ENCODE measurements around the gene RNF2. TPM values are rescaled to one million over a fixed set of nuclear protein-coding genes. Genes with fewer than 3 reads are reported as not detected.

The RNF2 gene
- total RNA-seq, 1 donor from 2014 or later: 24.5 TPM

DNA sequence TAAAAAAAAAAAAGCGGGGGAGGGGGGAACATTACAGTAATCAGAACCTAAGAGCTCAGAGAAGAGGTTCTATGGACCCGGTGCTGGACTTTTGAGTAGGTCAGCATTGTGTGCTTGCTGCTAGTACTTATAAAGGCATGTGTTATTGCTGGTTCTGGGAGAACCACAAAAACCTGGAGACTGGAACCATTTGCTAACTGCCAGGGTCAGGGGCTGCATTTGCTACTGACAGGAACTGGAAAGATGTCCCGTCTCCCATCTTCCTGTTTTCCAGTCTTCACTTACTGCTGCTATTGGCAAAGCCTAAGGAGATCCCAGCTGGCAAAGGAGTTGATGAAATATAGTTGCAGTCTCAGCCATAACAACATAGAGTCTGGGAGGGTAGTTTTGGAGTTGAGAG, 4.3 kb downstream of the RNF2 start:
- ATAC-seq (ENCODE audit: low read depth): no peak
- H3K4me1 Mint-ChIP-seq: peaks cover 37% of the 10 kb centered on the region
- TF ChIP-seq, protein P1, sequence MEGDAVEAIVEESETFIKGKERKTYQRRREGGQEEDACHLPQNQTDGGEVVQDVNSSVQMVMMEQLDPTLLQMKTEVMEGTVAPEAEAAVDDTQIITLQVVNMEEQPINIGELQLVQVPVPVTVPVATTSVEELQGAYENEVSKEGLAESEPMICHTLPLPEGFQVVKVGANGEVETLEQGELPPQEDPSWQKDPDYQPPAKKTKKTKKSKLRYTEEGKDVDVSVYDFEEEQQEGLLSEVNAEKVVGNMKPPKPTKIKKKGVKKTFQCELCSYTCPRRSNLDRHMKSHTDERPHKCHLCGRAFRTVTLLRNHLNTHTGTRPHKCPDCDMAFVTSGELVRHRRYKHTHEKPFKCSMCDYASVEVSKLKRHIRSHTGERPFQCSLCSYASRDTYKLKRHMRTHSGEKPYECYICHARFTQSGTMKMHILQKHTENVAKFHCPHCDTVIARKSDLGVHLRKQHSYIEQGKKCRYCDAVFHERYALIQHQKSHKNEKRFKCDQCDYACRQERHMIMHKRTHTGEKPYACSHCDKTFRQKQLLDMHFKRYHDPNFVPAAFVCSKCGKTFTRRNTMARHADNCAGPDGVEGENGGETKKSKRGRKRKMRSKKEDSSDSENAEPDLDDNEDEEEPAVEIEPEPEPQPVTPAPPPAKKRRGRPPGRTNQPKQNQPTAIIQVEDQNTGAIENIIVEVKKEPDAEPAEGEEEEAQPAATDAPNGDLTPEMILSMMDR (IDR thresholded peaks at IDR 0.05): no peak
- H3K9me3 Mint-ChIP-seq: no peaks in the 10 kb centered on the region
- intact Hi-C loops (cut with micrococcal nuclease): loop anchor here (5.0 to 10.0 kb wide), 3 partner anchors 643 to 1415 kb away; partner anchors contain the start of gene ARPC5
- H3K27me3 Mint-ChIP-seq: no peaks in the 10 kb centered on the region
- DNase-seq: no peak
- CTCF ChIA-PET: no interaction called here
- POLR2A ChIA-PET: interaction anchor here (0.7 kb wide), 1 partner anchor 9 kb away, joined by 6 read pairs; no protein-coding TSS in a partner anchor
- H3K4me3 Mint-ChIP-seq: no peak overlapping the region
- H3K27ac Mint-ChIP-seq: no peak overlapping the region
- peaks cover 14% of the 10 kb centered on the region for H3K36me3 Mint-ChIP-seq (ENCODE audit: low read depth)

DNA sequence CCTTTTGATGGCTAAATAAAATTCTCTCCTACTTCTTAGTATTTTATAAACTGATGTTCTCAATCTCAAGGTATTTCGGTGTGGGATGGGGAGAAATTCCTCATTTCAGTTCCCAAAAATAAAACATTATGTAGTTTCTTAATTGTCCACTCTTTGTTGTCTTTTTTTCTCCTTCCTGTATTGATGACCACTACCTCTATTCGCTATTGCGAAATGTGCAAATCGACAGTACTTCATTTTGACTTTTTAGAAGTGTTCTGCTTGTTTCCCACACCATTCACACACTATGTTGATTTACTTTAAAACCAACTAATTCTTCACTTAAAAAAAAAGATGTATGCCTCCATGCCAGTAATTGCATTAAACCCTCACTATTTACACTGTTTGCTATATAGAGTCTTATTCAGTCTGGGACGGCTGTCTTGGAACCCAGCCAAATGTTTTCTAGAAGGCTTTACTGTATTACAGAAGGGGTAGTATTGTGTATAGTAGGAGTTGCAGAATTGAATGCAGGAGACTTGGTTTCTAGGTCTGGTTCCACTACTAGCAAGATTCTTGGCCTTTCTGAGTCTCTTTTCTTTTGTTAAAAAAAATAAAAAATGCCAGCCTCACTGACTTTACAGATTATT, 5.6 kb downstream of the RNF2 start:
- ATAC-seq (ENCODE audit: low read depth) (no peak), DNase-seq (no peak)
- Mint-ChIP-seq H3K36me3 (ENCODE audit: low read depth) (peaks cover 14% of the 10 kb centered on the region), H3K4me3 (no peak overlapping the region), H3K27me3 (no peaks in the 10 kb centered on the region), H3K27ac (no peak overlapping the region), H3K9me3 (no peaks in the 10 kb centered on the region), H3K4me1 (peaks cover 38% of the 10 kb centered on the region)
- intact Hi-C loops (cut with micrococcal nuclease): no loop called here
- POLR2A ChIA-PET: no interaction called here
- CTCF ChIA-PET: no interaction called here
- TF ChIP-seq, protein P1 (IDR thresholded peaks at IDR 0.05): no peak

DNA sequence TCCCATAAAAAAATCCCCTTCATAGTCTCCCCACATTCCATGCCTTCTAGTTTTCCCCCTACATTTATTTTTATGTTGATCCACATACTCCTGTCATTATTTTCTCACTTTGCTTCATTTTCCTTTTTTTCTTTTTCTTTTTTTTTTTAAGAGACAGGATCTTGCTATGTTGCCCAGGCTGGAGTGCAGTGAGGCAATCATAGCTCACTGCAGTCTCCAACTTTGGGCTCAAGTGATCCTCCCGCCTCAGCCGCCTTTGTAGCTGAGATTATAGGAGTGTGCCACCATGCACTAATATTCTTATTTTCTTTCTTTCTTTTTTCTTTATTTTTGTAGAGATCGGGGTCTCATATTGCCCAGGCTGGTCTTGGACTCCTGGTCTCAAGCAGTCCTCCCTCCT, 7.8 kb downstream of the RNF2 start:
- no peak overlapping the region for H3K27ac Mint-ChIP-seq
- peaks cover 29% of the 10 kb centered on the region for H3K4me1 Mint-ChIP-seq
- TF ChIP-seq, protein P1 (IDR thresholded peaks at IDR 0.05): no peak
- CTCF ChIA-PET: no interaction called here
- H3K27me3 Mint-ChIP-seq: no peaks in the 10 kb centered on the region
- H3K4me3 Mint-ChIP-seq: no peak overlapping the region
- H3K36me3 Mint-ChIP-seq (ENCODE audit: low read depth): peaks cover 14% of the 10 kb centered on the region
- POLR2A ChIA-PET: no interaction called here
- no peak for DNase-seq
- intact Hi-C loops (cut with micrococcal nuclease): no loop called here
- no peaks in the 10 kb centered on the region for H3K9me3 Mint-ChIP-seq
- no peak for ATAC-seq (ENCODE audit: low read depth)

DNA sequence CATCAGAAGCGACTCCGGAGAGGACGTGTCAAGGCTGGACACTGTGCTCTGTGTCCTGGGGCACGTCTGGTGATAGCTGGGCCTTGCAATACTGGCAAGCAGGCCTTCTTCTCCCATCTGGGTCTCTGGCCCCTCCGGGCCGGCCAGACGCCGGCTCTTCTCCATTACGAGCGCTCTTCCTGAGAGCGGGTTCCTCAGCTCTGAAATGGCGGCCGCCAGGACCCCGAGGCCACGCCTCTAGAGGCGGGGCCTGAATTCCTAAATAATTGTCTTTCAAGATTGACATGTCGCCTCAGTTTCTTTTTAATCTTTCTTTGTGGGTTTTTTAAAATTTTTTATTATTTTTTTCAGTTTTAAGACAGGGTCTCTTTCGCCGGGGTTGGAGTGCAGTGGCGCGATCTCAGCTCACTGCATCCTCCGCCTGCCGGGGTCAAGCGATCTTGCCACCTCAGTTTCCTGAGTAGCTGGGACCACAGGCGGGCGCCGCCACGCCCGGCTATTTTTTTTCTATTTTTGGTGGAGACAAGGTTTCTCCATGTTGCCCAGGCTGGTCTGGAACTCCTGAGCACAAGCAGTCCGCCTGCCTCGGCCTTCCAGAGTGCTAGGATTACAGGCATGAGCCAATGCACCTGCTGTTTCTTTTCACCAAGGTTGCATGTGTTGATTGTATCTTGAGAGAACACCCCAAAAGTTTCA, 9.2 kb downstream of the RNF2 start:
- DNase-seq (no peak), ATAC-seq (ENCODE audit: low read depth) (no peak)
- TF ChIP-seq, protein P1 (IDR thresholded peaks at IDR 0.05): no peak
- Mint-ChIP-seq H3K4me3 (no peak overlapping the region), H3K36me3 (ENCODE audit: low read depth) (peaks cover 14% of the 10 kb centered on the region), H3K4me1 (peaks cover 36% of the 10 kb centered on the region), H3K27me3 (no peaks in the 10 kb centered on the region), H3K27ac (no peak overlapping the region), H3K9me3 (no peaks in the 10 kb centered on the region)
- ChIA-PET CTCF (no interaction called here), POLR2A (no interaction called here)
- intact Hi-C loops (cut with micrococcal nuclease): no loop called here

DNA sequence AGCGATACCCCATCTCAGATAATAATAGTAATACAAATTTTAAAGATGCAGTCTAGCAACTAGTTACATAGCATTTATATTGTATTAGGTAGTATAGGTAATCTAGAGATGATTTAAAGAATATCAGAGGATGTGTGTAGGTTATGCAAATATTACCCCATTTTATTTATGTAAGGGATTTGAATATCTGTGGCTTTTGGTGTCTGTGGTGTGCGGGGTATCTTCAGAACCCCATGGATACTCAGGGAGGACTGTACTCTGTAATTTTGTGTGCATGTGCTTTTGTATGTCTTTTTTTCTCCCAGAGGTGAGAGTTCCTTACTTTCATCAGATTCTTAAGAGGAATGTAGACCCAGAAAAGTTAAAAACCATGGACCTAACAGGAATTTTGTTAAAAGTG, 12.8 kb downstream of the RNF2 start:
- Mint-ChIP-seq H3K27ac (peak overlapping the region; percentile 41), H3K36me3 (ENCODE audit: low read depth) (peaks cover 6% of the 10 kb centered on the region), H3K4me3 (peak overlapping the region; percentile 24), H3K27me3 (no peaks in the 10 kb centered on the region), H3K4me1 (peaks cover 56% of the 10 kb centered on the region), H3K9me3 (no peaks in the 10 kb centered on the region)
- ATAC-seq (ENCODE audit: low read depth) (no peak), DNase-seq (no peak)
- intact Hi-C loops (cut with micrococcal nuclease): no loop called here
- CTCF ChIA-PET: no interaction called here
- POLR2A ChIA-PET: no interaction called here
- TF ChIP-seq, protein P1 (IDR thresholded peaks at IDR 0.05): no peak
